MCF 10A (cell line): ENCODE results near the gene PDZRN4. TPM values are rescaled to one million over a fixed set of nuclear protein-coding genes. Genes with fewer than 3 reads are reported as not detected.
"Not testable (repeated sequence)": the region's sequence is repeated elsewhere in the genome, so short reads cannot be mapped to it uniquely, and the experiment has no call there.

Source experiments
- BruUV-seq: library from RNA; stranded (reverse); fragments of 400-500 nt; replicated peaks from 2 replicates; lab custom pipeline; 2021; lab: Mats Ljungman, UMichigan
- CTCF ChIA-PET: fragments of 300-600 bp; sonication (Branson Sonifier 250); formaldehyde crosslinking; extraction: SDS; loops from one replicate; lab custom pipeline; 2021; ENCODE audit warnings: antibody characterized with exemption, inconsistent platforms; lab: Yijun Ruan, JAX
- POLR2A ChIA-PET: fragments of 300-600, 350-650 bp; sonication (Branson Sonifier 250); formaldehyde crosslinking; extraction: SDS; loops from one replicate; lab custom pipeline; 2020; ENCODE audit warnings: antibody characterized with exemption, inconsistent platforms; lab: Yijun Ruan, JAX
- DNase-seq: peaks from one replicate; pipeline ENCODE4 v3.0.0-alpha.2; 2018; ENCODE audit not compliant: unreplicated experiment
- H3K27ac Mint-ChIP-seq: one replicate; pipeline ENCODE4 v1.8.0; 2022; ENCODE audit warnings: mild to moderate bottlenecking, low read depth, mixed read lengths; ENCODE audit not compliant: unreplicated experiment
- H3K27me3 Mint-ChIP-seq: one replicate; pipeline ENCODE4 v1.8.0; 2022; ENCODE audit warnings: mixed read lengths; ENCODE audit not compliant: insufficient read depth, unreplicated experiment
- H3K36me3 Mint-ChIP-seq: one replicate; pipeline ENCODE4 v1.8.0; 2022; ENCODE audit warnings: mild to moderate bottlenecking, moderate library complexity, mixed read lengths; ENCODE audit not compliant: insufficient read depth, unreplicated experiment
- H3K4me1 Mint-ChIP-seq: one replicate; pipeline ENCODE4 v1.8.0; 2022; ENCODE audit warnings: mixed read lengths; ENCODE audit not compliant: insufficient read depth, unreplicated experiment
- H3K4me3 Mint-ChIP-seq: one replicate; pipeline ENCODE4 v1.8.0; 2022; ENCODE audit warnings: mild to moderate bottlenecking, moderate library complexity, mixed read lengths; ENCODE audit not compliant: unreplicated experiment
- H3K9me3 Mint-ChIP-seq: one replicate; pipeline ENCODE4 v1.8.0; 2022; ENCODE audit warnings: mixed read lengths; ENCODE audit not compliant: unreplicated experiment
- intact Hi-C: fragments of 100-400 bp; cut with micrococcal nuclease; formaldehyde crosslinking; loops from 2 replicates; pipeline ENCODE4 v1.14.1; 2022
- total RNA-seq: library from RNA; stranded (reverse); gene quantifications from 2 replicates; pipeline ENCODE4 v1.2.3, GENCODE V29; 2022
- TF ChIP-seq, protein P1 (sequence below): fragments of 200-600 bp; IDR thresholded peaks from one replicate; pipeline ENCODE4 v1.8.0; 2022; ENCODE audit warnings: antibody characterized with exemption, mild to moderate bottlenecking; ENCODE audit not compliant: unreplicated experiment

PDZRN4 gene
- total RNA-seq, 1 experiment from 2014 or later, result not detected

DNA sequence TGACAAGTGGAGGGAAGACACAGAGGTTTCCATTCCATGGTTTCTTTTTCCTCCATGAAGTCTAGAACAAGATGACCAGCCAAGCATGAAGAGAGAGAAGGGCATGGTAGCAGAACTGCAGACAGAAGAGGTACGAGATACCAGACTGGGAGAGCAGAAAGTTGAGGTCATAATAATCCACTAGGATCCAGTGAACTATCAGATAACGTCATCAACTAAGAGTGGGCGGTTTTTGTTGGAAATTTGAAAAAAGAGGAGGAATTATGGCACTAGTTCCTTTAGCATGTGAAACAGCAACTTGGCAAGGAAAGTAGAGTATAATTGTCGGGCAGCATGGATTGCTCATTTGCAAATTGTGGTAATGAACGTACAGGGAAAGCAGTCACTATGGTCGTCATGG is 357.6 kb downstream of the PDZRN4 start:
- CTCF ChIA-PET, result no interaction called here
- no peak for DNase-seq
- Mint-ChIP-seq H3K27ac (no peak overlapping the region), H3K27me3 (peaks cover 72% of the 10 kb centered on the region), H3K4me1 (no peaks in the 10 kb centered on the region), H3K4me3 (no peak overlapping the region), H3K36me3 (no peaks in the 10 kb centered on the region), H3K9me3 (no peaks in the 10 kb centered on the region)
- POLR2A ChIA-PET, result no interaction called here
- no TSS peak for BruUV-seq
- intact Hi-C loops, result no loop called here
- TF ChIP-seq, protein P1, sequence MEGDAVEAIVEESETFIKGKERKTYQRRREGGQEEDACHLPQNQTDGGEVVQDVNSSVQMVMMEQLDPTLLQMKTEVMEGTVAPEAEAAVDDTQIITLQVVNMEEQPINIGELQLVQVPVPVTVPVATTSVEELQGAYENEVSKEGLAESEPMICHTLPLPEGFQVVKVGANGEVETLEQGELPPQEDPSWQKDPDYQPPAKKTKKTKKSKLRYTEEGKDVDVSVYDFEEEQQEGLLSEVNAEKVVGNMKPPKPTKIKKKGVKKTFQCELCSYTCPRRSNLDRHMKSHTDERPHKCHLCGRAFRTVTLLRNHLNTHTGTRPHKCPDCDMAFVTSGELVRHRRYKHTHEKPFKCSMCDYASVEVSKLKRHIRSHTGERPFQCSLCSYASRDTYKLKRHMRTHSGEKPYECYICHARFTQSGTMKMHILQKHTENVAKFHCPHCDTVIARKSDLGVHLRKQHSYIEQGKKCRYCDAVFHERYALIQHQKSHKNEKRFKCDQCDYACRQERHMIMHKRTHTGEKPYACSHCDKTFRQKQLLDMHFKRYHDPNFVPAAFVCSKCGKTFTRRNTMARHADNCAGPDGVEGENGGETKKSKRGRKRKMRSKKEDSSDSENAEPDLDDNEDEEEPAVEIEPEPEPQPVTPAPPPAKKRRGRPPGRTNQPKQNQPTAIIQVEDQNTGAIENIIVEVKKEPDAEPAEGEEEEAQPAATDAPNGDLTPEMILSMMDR, result no peak

GRCh38 chr12:41547071-41547470 is 359.0 kb downstream of the PDZRN4 start:
- H3K36me3 Mint-ChIP-seq, H3K4me3 Mint-ChIP-seq, intact Hi-C loops, H3K27ac Mint-ChIP-seq, H3K4me1 Mint-ChIP-seq, CTCF ChIA-PET, BruUV-seq, H3K9me3 Mint-ChIP-seq, DNase-seq: not testable (repeated sequence)
- peaks cover 66% of the 10 kb centered on the region for H3K27me3 Mint-ChIP-seq
- POLR2A ChIA-PET, result interaction anchor here (1.1 kb wide), 1 partner anchor 10 kb away, joined by 3 read pairs; no protein-coding TSS in a partner anchor

GRCh38 chr12:41548926-41549325 is 360.8 kb downstream of the PDZRN4 start:
- TF ChIP-seq, protein P1, result no peak
- BruUV-seq, result no TSS peak
- intact Hi-C loops, result no loop called here
- POLR2A ChIA-PET, result no interaction called here
- H3K27ac Mint-ChIP-seq, result no peak overlapping the region
- H3K4me3 Mint-ChIP-seq, result no peak overlapping the region
- no peaks in the 10 kb centered on the region for H3K36me3 Mint-ChIP-seq
- no peaks in the 10 kb centered on the region for H3K9me3 Mint-ChIP-seq
- CTCF ChIA-PET, result no interaction called here
- DNase-seq, result no peak
- no peaks in the 10 kb centered on the region for H3K4me1 Mint-ChIP-seq
- H3K27me3 Mint-ChIP-seq, result peaks cover 48% of the 10 kb centered on the region

DNA sequence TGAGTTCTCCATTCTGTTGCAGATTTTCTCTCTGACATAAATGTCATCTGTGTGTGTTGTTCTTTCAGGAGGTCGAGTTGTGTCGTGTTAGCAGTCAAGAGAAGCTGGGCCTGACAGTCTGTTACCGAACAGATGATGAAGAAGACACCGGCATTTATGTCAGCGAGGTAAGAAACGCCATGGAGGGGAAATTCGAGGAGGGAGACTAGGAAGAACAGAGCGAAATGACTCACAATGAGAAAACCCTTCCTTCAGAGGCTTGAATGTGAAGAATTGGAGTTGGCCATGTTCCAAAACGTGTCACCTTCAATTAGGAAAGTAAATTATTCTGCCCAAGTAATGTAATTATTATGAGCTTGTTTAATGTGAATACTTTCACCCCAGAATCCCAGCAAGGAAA is 364.5 kb downstream of the PDZRN4 start:
- H3K4me3 Mint-ChIP-seq, result no peak overlapping the region
- H3K36me3 Mint-ChIP-seq, result no peaks in the 10 kb centered on the region
- no peak for DNase-seq
- no peak overlapping the region for H3K27ac Mint-ChIP-seq
- peaks cover 26% of the 10 kb centered on the region for H3K27me3 Mint-ChIP-seq
- no TSS peak for BruUV-seq
- no peaks in the 10 kb centered on the region for H3K9me3 Mint-ChIP-seq
- POLR2A ChIA-PET, result interaction anchor here (0.7 kb wide), 1 partner anchor 55 kb away, joined by 4 read pairs; no protein-coding TSS in a partner anchor
- CTCF ChIA-PET, result no interaction called here
- intact Hi-C loops, result no loop called here
- no peaks in the 10 kb centered on the region for H3K4me1 Mint-ChIP-seq
- TF ChIP-seq, protein P1, result no peak

DNA sequence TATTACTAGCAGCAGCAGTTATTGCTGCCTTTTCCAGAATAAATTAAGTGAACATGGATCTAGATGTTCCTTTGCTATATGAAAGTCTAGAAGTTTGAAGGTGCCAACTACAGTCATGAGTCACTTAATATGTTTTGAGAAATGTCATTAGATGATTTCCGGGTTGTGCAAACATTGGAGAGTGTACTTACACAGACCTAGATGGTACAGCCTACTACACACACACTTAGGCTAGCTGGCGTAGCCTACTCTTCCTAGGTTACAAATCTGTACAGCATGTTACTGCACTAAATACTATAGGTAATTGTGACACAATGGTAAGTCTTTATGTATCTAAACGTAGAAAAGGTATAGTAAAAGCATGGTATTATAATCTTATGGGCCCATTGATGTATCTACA is 368.1 kb downstream of the PDZRN4 start:
- H3K9me3 Mint-ChIP-seq, result no peaks in the 10 kb centered on the region
- CTCF ChIA-PET, result no interaction called here
- no peak overlapping the region for H3K27ac Mint-ChIP-seq
- H3K4me1 Mint-ChIP-seq, result no peaks in the 10 kb centered on the region
- peak; percentile 8 for DNase-seq
- H3K4me3 Mint-ChIP-seq, result no peak overlapping the region
- intact Hi-C loops, result no loop called here
- no peaks in the 10 kb centered on the region for H3K36me3 Mint-ChIP-seq
- peaks cover 18% of the 10 kb centered on the region for H3K27me3 Mint-ChIP-seq
- POLR2A ChIA-PET, result interaction anchor here (0.9 kb wide), 1 partner anchor 370 kb away, joined by 3 read pairs; no protein-coding TSS in a partner anchor
- BruUV-seq, result no TSS peak
- TF ChIP-seq, protein P1, result no peak
